Measurements from ENCODE around the gene BRD8.
A peak's percentile ranks its signal among the peaks of the same experiment; 100 is the strongest.
"Not testable (repeated sequence)": the region's sequence is repeated elsewhere in the genome, so short reads cannot be mapped to it uniquely, and the experiment has no call there.

Gene BRD8

DNA sequence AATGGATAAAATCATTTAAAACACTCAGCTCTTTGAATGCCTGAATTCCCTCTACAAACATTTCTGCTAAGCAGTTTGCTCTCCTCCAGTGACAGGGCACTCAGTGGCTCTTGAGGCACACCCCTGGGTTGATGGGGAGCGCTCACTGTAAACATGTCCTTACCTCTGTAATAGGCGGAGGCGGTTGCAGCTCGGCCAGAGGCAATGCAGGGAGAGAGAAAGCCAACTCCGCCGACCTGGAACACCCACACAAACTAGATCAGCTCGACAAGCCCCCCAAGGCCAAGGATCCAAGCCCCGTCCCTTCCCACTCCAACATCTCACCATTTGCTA lies 34.4 kb upstream of the BRD8 start:
- TF ChIP-seq CTCF (conservative IDR thresholded peaks at IDR 0.05): no peak
- peak overlapping the region; percentile 84 for H3K27ac ChIP-seq

- no peak for TF ChIP-seq CTCF (conservative IDR thresholded peaks at IDR 0.05)
- H3K27ac ChIP-seq: no peak overlapping the region
Measured at GRCh38 chr5:138210985-138211384, 32.6 kb upstream of the BRD8 start.

GRCh38 chr5:138193859-138194258 lies 15.4 kb upstream of the BRD8 start:
- not testable (repeated sequence) for H3K27ac ChIP-seq

GRCh38 chr5:138192826-138193225 lies 14.4 kb upstream of the BRD8 start:
- H3K27ac ChIP-seq: no peak overlapping the region
- no peak for TF ChIP-seq CTCF (conservative IDR thresholded peaks at IDR 0.05)

- H3K27ac ChIP-seq: no peak overlapping the region
- TF ChIP-seq CTCF (conservative IDR thresholded peaks at IDR 0.05): no peak
Measured at GRCh38 chr5:138188626-138189025, 10.2 kb upstream of the BRD8 start.

DNA sequence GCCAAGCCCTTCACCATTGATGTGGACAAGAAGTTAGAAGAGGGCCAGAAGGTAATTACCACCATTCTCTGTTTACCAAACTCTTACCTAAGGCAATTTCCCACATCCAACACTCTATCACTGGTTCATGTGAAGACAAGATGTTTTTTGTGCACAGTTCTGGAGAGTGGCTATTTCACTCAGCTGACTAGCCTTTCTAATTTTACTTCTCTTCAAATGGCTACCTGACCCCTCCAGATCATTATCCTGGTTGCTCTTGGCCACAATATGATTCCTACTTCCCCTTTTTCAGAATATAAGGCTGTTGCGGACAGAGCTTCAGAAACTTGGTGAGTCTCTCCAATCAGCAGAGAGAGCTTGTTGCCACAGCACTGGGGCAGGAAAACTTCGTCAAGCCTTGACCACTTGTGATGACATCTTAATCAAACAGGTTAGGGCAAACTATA lies 7.6 kb upstream of the BRD8 start:
- H3K27ac ChIP-seq: no peak overlapping the region
- TF ChIP-seq CTCF (conservative IDR thresholded peaks at IDR 0.05): no peak

DNA sequence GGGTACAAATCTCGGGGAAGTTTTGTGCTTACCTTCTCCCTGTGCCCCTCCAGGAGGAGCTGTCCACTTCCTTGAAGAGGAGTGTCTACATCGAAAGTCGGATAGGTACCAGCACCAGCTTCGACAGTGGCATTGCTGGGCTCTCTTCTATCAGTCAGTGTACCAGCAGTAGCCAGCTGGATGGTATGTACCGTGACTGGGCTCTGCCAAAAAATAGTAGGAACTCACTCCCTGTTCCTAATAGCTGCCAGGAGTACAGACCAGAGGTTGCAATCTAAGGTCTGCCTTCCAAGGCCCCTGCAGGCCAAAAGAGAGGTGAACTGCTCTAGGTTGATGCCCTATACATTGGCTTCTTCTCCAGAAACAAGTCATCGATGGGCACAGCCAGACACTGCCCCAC lies 4.4 kb upstream of the BRD8 start:
- no peak overlapping the region for H3K27ac ChIP-seq
- no peak for TF ChIP-seq CTCF (conservative IDR thresholded peaks at IDR 0.05)

GRCh38 chr5:138180841-138181240 lies 2.4 kb upstream of the BRD8 start:
- no peak for TF ChIP-seq CTCF (conservative IDR thresholded peaks at IDR 0.05)

More at GRCh38 chr5:138180841-138181240, 2.4 kb upstream of the BRD8 start:
- peak overlapping the region; percentile 96; the same call in 1 of the 2 replicates for H3K27ac ChIP-seq
